IPS DF 6.9 (cell line): ENCODE results near the gene CPNE5.

Experiments used
- DNase-seq: peaks from one replicate; pipeline ENCODE4 v3.0.0-alpha.2; 2013; ENCODE audit warnings: low read depth, low spot score
- H3K27ac ChIP-seq: one replicate; pipeline ENCODE4 v1.5.1; 2013; ENCODE audit warnings: low read length, control low read depth
- H3K27me3 ChIP-seq: 2 replicates; pipeline ENCODE4 v1.6.1; 2013; ENCODE audit warnings: mild to moderate bottlenecking, low read length; ENCODE audit not compliant: control insufficient read depth, insufficient read depth
- H3K36me3 ChIP-seq: 2 replicates; pipeline ENCODE4 v1.6.1; 2013; ENCODE audit warnings: low read length; ENCODE audit not compliant: control insufficient read depth, insufficient read depth
- H3K4me1 ChIP-seq: 2 replicates; pipeline ENCODE4 v1.6.1; 2013; ENCODE audit warnings: low read length; ENCODE audit not compliant: control insufficient read depth, insufficient read depth
- H3K4me3 ChIP-seq: 2 replicates; pipeline ENCODE4 v1.5.1; 2013; ENCODE audit warnings: mild to moderate bottlenecking, low read length
- H3K9me3 ChIP-seq: 2 replicates; pipeline ENCODE4 v1.6.1; 2013; ENCODE audit warnings: low read length, inconsistent platforms; ENCODE audit not compliant: control insufficient read depth, insufficient read depth
- WGBS: extraction: QIAGEN DNeasy Blood & Tissue Kit; methylation state at CpG from one replicate; pipeline ENCODE4 v1.1.7; 2013; ENCODE audit warnings: mixed read lengths, missing lambda C conversion rate; ENCODE audit not compliant: insufficient read length, insufficient coverage; 5-methylcytosine and 5-hydroxymethylcytosine counted together

Gene CPNE5

DNA sequence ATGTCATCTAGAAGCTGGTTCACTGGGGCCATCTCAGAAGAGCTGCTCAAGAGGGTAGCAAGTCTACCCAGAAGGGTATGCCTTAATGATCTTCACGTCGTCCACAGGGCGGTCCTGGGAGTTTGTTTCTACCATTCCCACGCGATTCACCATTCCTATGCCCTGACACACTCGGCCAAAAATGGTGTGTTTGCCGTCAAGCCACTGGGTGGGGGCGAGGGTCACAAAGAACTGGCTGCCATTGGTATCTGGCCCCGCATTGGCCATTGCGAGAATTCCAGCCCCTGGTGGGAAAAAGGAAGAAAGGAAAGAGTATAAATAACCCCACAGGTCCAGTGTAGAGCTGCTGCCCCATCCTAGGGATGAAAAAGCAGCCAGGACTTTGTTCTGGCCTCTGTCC is 16.5 kb upstream of the CPNE5 start:
- peaks cover 15% of the 10 kb centered on the region; the same call in 1 of the 2 replicates for H3K36me3 ChIP-seq
- WGBS: no CpG with 5 or more reads among the region's 10 CpGs

DNA sequence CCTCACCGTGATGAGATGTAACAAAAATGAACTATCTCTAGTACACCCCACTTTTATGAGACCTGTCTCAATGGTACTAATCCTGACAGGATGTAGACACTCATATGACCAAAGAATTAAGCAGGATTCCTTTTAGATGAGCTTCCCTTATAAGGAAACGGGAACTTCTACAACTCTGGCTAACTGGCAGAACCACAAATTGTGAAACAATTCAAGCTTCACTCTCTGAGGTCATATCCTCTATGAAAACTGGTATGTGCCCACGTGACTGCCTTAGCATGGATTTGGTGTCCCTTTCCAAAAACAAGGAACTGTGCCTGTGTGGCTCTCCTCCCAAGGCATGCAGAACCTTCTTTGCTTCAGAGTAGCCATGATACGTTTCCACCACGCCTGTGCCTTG is 14.1 kb upstream of the CPNE5 start:
- Histone ChIP-seq H3K36me3 (peaks cover 15% of the 10 kb centered on the region; the same call in 1 of the 2 replicates), H3K4me3 (no peak overlapping the region), H3K27me3 (no peaks in the 10 kb centered on the region), H3K27ac (no peak overlapping the region), H3K9me3 (no peaks in the 10 kb centered on the region), H3K4me1 (no peaks in the 10 kb centered on the region)
- WGBS: no CpG with 5 or more reads among the region's 5 CpGs
- DNase-seq: no peak

More for the DNA sequence above, 16.5 kb upstream of the CPNE5 start:
- DNase-seq: no peak
- Histone ChIP-seq H3K27ac (no peak overlapping the region), H3K27me3 (no peaks in the 10 kb centered on the region), H3K4me1 (no peaks in the 10 kb centered on the region), H3K4me3 (no peak overlapping the region), H3K9me3 (no peaks in the 10 kb centered on the region)

DNA sequence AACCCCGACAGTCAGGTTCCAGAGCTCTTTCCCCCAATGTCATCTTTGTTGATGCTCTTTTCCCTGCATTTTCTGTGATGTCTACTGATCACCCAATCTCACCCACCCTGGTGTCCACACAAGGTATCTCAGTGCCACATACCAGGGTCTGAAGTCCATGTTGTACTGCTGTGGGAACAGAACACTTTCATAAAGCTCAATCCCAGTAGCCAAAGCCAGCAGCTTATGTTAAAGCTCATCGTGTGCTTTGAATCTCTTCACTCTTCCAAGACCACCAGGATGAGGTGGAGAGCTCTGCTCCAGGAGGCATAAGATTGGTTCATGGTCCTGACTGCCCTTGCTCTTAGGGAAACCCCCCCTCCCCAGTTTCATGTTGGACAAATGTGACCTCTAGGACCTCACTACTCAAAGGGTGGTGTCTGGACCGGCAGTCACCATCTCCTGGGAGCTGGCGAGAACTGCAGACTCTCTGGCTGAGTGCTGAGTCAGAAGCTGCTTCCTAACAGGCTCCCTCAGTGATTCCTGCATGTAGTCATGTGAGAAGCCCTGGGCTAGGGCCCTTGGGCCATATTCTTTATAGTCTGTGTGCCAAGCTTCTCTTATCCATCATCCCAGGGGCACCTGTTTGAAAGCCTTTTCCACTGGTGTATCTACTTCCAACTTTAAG is 13.4 kb upstream of the CPNE5 start:
- no peak for DNase-seq
- H3K9me3 ChIP-seq: no peaks in the 10 kb centered on the region
- H3K27me3 ChIP-seq: no peaks in the 10 kb centered on the region
- no CpG with 5 or more reads among the region's 4 CpGs for WGBS
- H3K4me3 ChIP-seq: no peak overlapping the region
- no peaks in the 10 kb centered on the region for H3K4me1 ChIP-seq
- H3K36me3 ChIP-seq: peaks cover 15% of the 10 kb centered on the region; the same call in 1 of the 2 replicates
- no peak overlapping the region for H3K27ac ChIP-seq

DNA sequence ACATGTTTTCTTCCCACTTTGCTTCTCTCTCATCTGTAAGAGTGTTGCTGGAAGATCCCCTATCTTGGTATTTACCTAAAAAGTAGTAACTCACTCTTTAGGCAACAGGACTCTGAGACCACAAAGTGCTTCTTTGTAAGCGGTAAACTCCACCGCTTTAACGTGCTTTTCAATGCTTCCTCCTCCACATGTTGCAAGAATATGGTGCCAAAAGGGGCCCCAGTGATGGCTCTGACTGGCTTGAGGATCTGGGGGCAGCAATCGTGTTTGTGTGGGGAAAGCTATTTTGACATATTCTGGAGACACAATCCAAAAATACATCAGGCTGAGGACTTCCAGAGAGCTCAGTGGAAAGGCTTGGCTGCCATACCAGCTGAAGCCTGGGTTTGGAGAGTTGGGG is 12.4 kb upstream of the CPNE5 start:
- H3K4me1 ChIP-seq: no peaks in the 10 kb centered on the region
- no CpG with 5 or more reads among the region's 4 CpGs for WGBS
- H3K4me3 ChIP-seq: no peak overlapping the region
- no peak overlapping the region for H3K27ac ChIP-seq
- H3K36me3 ChIP-seq: peaks cover 15% of the 10 kb centered on the region; the same call in 1 of the 2 replicates
- DNase-seq: no peak
- H3K9me3 ChIP-seq: no peaks in the 10 kb centered on the region
- H3K27me3 ChIP-seq: no peaks in the 10 kb centered on the region

DNA sequence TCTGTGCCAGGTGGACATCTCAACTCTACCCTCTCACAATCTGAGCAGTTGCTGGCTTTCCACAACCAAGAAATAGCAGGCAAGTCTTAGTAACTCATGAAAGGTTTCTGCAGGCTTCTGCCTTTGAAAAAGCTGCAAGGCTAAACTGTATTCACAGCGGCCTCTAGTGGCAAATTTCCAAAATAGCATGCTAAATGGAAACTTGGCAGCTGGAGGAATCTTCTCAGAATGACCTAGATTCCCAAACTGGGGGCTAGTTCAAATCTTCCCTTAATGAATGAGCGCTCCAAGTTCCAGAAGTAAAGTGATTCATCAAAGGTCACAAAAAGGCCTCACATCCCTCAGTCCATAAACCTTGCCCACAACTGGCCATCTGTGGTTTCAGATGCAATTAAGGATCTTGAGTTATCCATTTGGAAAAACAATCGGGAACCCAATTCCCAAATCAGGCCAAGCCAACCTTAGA is 11.9 kb upstream of the CPNE5 start:
- Histone ChIP-seq H3K4me3 (no peak overlapping the region), H3K27me3 (no peaks in the 10 kb centered on the region), H3K4me1 (no peaks in the 10 kb centered on the region), H3K9me3 (no peaks in the 10 kb centered on the region), H3K36me3 (peaks cover 15% of the 10 kb centered on the region; the same call in 1 of the 2 replicates), H3K27ac (no peak overlapping the region)
- WGBS: no CpG with 5 or more reads among the region's 3 CpGs
- no peak for DNase-seq

DNA sequence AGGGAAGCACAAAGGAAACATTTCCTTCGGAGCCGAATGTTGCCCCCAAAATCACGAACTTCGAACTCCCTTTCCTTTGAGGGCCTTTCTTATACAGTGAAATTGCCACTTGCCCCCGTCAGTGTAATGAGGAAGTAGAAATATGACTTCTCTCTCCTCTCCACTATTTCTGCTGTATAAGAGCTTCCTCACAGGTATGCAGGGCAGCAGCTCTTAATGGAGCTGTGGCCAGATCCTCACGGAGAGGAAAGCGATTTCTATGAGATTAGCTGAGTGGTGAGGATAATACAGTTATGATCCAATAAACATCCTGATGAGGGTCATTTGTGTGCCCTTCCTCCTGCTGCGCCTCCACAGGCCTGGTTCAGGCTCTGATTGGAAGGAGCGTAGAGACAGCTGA is 10.8 kb upstream of the CPNE5 start:
- Histone ChIP-seq H3K27me3 (no peaks in the 10 kb centered on the region), H3K27ac (no peak overlapping the region), H3K4me1 (no peaks in the 10 kb centered on the region), H3K9me3 (no peaks in the 10 kb centered on the region), H3K36me3 (peaks cover 4% of the 10 kb centered on the region; the same call in 1 of the 2 replicates), H3K4me3 (no peak overlapping the region)
- no CpG with 5 or more reads among the region's 9 CpGs for WGBS
- DNase-seq: no peak

DNA sequence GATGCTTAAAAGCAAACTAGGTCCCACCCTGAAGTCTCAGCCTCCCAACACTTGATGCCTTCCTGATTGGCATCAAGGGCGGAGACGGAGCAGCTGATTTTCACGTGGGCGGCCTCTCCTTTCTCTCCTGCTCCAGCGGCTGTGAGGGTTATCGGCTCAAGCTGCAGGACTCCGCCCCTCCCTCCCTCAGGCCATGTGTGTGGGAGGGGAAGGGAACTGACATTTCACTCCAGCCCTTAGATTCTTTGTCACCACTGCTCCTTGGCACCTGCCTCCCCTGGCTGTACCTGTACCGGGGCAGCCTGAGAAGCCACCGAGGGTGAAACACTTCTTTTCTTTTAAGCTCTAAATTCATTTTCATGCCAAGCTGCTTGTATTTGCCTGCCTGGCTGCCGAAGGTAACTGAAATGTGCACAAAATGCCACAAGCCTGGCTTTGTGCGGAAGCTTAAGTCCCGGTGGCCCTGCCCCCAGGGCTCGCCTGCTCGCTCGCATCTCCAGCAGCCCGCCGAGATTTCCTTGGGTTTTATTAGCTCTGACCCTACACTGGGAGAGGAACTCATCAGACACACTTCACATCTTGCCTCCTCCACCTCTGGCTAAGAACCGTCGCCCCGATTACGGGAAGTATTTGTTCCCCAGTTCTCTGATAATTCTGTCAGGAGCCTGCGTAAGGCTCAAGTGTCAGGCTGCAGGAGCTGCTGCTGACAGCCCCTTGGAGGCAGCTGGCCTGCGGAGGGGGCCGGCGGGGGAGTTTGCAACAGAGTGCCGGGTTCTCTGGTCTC is 9.6 kb upstream of the CPNE5 start:
- no CpG with 5 or more reads among the region's 26 CpGs for WGBS
- peaks cover 4% of the 10 kb centered on the region; the same call in 1 of the 2 replicates for H3K36me3 ChIP-seq
- no peaks in the 10 kb centered on the region for H3K27me3 ChIP-seq
- H3K9me3 ChIP-seq: no peaks in the 10 kb centered on the region
- no peak for DNase-seq
- H3K4me1 ChIP-seq: no peaks in the 10 kb centered on the region
- H3K27ac ChIP-seq: no peak overlapping the region
- H3K4me3 ChIP-seq: no peak overlapping the region

DNA sequence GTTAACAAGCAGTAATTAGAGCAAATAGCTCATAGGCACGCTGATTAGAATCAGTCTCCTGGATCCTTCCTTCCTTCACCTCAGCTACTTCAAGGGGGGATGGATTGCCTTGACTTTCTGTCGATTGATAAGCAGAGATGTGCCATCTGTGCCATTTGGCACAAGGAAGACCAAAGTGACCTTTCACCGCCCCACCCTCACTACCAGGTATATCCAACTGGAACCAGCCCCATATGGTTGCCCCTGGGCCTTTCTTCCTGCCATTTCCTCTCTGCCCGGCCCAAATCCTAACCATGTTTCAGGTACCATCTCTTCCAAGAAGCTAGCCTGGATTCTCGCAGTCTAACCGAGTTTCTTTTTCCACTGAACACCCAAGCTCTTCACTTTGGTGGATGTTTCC is 8.7 kb upstream of the CPNE5 start:
- Histone ChIP-seq H3K4me3 (no peak overlapping the region), H3K9me3 (no peaks in the 10 kb centered on the region), H3K27me3 (no peaks in the 10 kb centered on the region), H3K36me3 (no peaks in the 10 kb centered on the region), H3K4me1 (no peaks in the 10 kb centered on the region), H3K27ac (no peak overlapping the region)
- WGBS: no CpG with 5 or more reads among the region's 6 CpGs
- DNase-seq: no peak

DNA sequence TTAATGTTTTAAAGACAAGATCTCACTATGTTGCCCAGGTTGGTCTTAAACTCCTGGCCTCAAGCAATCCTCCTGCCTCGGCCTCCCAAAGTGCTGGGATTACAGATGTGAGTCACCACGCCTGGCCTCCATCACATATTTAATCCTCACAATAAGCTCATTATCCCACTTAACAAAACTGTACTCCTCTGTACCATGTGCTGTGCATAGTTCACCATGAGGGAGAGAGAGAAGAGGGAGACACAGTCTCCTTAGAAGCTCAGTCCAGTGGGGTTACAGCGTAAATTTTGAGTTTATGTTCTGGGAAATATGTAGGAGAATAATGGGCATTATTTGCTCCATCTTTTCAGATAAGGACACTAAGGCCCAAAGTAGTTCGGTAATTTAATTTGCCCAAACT is 7.9 kb upstream of the CPNE5 start:
- WGBS: no CpG with 5 or more reads among the region's 4 CpGs
- H3K27me3 ChIP-seq: no peaks in the 10 kb centered on the region
- no peak overlapping the region for H3K4me3 ChIP-seq
- H3K9me3 ChIP-seq: no peaks in the 10 kb centered on the region
- no peak for DNase-seq
- no peaks in the 10 kb centered on the region for H3K36me3 ChIP-seq
- H3K27ac ChIP-seq: no peak overlapping the region
- H3K4me1 ChIP-seq: no peaks in the 10 kb centered on the region

DNA sequence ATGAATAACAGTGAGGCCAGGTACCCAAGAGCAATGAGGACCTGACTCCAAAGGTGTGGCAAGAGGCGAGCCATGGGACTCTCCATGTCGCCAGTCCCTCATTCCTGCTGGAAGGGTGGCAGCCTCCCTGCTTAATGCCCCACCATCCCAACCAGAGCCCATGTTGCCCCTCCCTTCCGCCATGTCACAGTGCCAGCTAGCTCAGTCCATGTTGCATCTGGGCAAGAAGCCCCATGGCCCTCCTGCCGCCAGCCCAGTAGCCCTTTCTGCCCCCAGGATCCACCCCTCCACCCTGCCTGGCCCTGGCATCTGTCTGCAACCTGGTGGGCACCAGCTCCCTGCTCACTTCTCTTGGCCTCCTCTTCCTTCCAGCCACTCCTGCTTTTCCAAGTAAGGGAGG is 6.0 kb upstream of the CPNE5 start:
- H3K9me3 ChIP-seq: no peaks in the 10 kb centered on the region

More for the DNA sequence above, 6.0 kb upstream of the CPNE5 start:
- no CpG with 5 or more reads among the region's 4 CpGs for WGBS
- no peak for DNase-seq
- Histone ChIP-seq H3K36me3 (no peaks in the 10 kb centered on the region), H3K27ac (no peak overlapping the region), H3K27me3 (peaks cover 8% of the 10 kb centered on the region; the same call in 1 of the 2 replicates), H3K4me3 (no peak overlapping the region), H3K4me1 (no peaks in the 10 kb centered on the region)
